Measurements from ENCODE around the gene ST6GALNAC2. TPM values are rescaled to one million over a fixed set of nuclear protein-coding genes. Genes with fewer than 3 reads are reported as not detected.

ST6GALNAC2 gene
- total and polyA plus RNA-seq, 2 experiments from 2014 or later: 0.31 TPM; not detected in 1

DNA sequence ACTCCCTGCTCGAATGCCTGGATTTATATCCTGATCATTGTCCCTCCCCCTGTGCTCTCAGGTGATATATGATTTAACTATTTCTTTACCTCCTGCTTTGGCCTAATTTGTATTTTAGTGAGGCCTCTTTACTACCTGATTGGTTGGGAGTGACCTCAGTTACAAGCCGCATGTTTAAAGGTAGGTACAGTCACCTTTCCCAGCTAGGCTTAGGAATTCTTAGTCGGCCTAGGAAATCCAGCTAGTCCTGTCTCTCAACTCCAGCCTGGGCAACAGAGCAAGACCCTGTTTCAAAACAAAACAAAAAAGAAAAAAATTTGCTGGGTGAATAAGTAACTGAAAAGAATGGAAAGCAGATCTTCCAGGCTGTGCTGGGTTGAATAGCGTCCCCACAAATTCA lies 26.8 kb upstream of the ST6GALNAC2 start:
- Mint-ChIP-seq H3K9me3 (peaks cover 71% of the 10 kb centered on the region), H3K4me1 (no peaks in the 10 kb centered on the region), H3K36me3 (ENCODE audit: low read depth) (peaks cover 30% of the 10 kb centered on the region), H3K27ac (no peak overlapping the region), H3K27me3 (ENCODE audit: insufficient read depth, low read depth, poor library complexity) (peaks cover 2% of the 10 kb centered on the region), H3K4me3 (no peak overlapping the region)
- no peak for DNase-seq (ENCODE audit: low spot score)
- Histone ChIP-seq H3F3A (replicated peaks; ENCODE audit: low read depth) (no peaks in the 10 kb centered on the region), H3K36me3 (ENCODE audit: insufficient read depth) (no peaks in the 10 kb centered on the region), H3K4me1 (ENCODE audit: insufficient read depth) (no peaks in the 10 kb centered on the region), H3K27me3 (ENCODE audit: insufficient read depth) (no peaks in the 10 kb centered on the region), H3K79me2 (replicated peaks; ENCODE audit: insufficient read depth) (no peaks in the 10 kb centered on the region), H3K4me3 (no peak overlapping the region), H3K4me2 (no peak overlapping the region), H2AFZ (no peak overlapping the region; the same call in 1 of the 2 replicates), H3K9me2 (ENCODE audit: insufficient read depth) (no peaks in the 10 kb centered on the region), H4K20me1 (replicated peaks; ENCODE audit: insufficient read depth) (no peaks in the 10 kb centered on the region), H3K27ac (ENCODE audit: low read depth) (no peak overlapping the region)
- no peak for ATAC-seq
- TF ChIP-seq, protein P1, sequence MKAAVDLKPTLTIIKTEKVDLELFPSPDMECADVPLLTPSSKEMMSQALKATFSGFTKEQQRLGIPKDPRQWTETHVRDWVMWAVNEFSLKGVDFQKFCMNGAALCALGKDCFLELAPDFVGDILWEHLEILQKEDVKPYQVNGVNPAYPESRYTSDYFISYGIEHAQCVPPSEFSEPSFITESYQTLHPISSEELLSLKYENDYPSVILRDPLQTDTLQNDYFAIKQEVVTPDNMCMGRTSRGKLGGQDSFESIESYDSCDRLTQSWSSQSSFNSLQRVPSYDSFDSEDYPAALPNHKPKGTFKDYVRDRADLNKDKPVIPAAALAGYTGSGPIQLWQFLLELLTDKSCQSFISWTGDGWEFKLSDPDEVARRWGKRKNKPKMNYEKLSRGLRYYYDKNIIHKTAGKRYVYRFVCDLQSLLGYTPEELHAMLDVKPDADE (IDR thresholded peaks at IDR 0.05): no peak
- TF ChIP-seq POLR2AphosphoS5 (IDR thresholded peaks at IDR 0.05; ENCODE audit: low read depth) (no peak), CREB1 (CRISPR knock-in tag; IDR thresholded peaks at IDR 0.05; ENCODE audit: low read depth) (no peak), ZNF114 (CRISPR knock-in tag; IDR thresholded peaks at IDR 0.05) (no peak), STAT1 (IDR thresholded peaks at IDR 0.05; ENCODE audit: unreplicated experiment) (no peak), EZH2 (IDR thresholded peaks at IDR 0.05; ENCODE audit: low read depth, unreplicated experiment) (no peak), EZH2phosphoT487 (IDR thresholded peaks at IDR 0.05; ENCODE audit: unreplicated experiment) (no peak)
- TF ChIP-seq, protein P2, sequence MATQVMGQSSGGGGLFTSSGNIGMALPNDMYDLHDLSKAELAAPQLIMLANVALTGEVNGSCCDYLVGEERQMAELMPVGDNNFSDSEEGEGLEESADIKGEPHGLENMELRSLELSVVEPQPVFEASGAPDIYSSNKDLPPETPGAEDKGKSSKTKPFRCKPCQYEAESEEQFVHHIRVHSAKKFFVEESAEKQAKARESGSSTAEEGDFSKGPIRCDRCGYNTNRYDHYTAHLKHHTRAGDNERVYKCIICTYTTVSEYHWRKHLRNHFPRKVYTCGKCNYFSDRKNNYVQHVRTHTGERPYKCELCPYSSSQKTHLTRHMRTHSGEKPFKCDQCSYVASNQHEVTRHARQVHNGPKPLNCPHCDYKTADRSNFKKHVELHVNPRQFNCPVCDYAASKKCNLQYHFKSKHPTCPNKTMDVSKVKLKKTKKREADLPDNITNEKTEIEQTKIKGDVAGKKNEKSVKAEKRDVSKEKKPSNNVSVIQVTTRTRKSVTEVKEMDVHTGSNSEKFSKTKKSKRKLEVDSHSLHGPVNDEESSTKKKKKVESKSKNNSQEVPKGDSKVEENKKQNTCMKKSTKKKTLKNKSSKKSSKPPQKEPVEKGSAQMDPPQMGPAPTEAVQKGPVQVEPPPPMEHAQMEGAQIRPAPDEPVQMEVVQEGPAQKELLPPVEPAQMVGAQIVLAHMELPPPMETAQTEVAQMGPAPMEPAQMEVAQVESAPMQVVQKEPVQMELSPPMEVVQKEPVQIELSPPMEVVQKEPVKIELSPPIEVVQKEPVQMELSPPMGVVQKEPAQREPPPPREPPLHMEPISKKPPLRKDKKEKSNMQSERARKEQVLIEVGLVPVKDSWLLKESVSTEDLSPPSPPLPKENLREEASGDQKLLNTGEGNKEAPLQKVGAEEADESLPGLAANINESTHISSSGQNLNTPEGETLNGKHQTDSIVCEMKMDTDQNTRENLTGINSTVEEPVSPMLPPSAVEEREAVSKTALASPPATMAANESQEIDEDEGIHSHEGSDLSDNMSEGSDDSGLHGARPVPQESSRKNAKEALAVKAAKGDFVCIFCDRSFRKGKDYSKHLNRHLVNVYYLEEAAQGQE (IDR thresholded peaks at IDR 0.05; ENCODE audit: unreplicated experiment): no peak
- TF ChIP-seq, protein P3, sequence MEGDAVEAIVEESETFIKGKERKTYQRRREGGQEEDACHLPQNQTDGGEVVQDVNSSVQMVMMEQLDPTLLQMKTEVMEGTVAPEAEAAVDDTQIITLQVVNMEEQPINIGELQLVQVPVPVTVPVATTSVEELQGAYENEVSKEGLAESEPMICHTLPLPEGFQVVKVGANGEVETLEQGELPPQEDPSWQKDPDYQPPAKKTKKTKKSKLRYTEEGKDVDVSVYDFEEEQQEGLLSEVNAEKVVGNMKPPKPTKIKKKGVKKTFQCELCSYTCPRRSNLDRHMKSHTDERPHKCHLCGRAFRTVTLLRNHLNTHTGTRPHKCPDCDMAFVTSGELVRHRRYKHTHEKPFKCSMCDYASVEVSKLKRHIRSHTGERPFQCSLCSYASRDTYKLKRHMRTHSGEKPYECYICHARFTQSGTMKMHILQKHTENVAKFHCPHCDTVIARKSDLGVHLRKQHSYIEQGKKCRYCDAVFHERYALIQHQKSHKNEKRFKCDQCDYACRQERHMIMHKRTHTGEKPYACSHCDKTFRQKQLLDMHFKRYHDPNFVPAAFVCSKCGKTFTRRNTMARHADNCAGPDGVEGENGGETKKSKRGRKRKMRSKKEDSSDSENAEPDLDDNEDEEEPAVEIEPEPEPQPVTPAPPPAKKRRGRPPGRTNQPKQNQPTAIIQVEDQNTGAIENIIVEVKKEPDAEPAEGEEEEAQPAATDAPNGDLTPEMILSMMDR (conservative IDR thresholded peaks at IDR 0.05; ENCODE audit: low read depth in 2 of 2): no peak

DNA sequence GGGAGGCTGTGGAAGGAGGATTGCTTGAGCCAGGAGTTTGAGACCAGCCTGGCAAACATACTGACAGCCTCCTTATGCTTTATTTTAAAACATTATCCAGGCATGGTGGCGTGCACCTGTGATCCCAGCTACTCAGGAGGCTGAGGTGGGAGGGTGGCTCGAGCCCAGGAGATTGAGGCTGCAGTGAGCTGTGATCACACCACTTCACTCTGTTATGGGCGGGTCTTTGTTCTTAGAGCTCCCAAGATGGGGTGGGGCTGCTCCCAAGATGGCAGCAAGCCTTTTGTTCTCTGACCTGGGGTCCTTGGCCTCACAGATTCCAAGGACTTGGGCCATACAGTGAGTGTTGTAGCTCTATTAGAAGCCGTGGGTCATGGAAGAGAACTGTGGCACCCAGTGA lies 26.1 kb upstream of the ST6GALNAC2 start:
- Histone ChIP-seq H3F3A (replicated peaks; ENCODE audit: low read depth) (no peaks in the 10 kb centered on the region), H3K4me2 (no peak overlapping the region), H3K79me2 (replicated peaks; ENCODE audit: insufficient read depth) (no peaks in the 10 kb centered on the region), H3K27me3 (ENCODE audit: insufficient read depth) (no peaks in the 10 kb centered on the region), H3K36me3 (ENCODE audit: insufficient read depth) (no peaks in the 10 kb centered on the region), H2AFZ (no peak overlapping the region), H3K9me2 (ENCODE audit: insufficient read depth) (no peaks in the 10 kb centered on the region), H4K20me1 (replicated peaks; ENCODE audit: insufficient read depth) (no peaks in the 10 kb centered on the region), H3K27ac (ENCODE audit: low read depth) (no peak overlapping the region), H3K4me3 (no peak overlapping the region), H3K4me1 (ENCODE audit: insufficient read depth) (no peaks in the 10 kb centered on the region)
- no peak overlapping the region for H3K4me3 Mint-ChIP-seq
- no peaks in the 10 kb centered on the region for H3K4me1 Mint-ChIP-seq
- DNase-seq (ENCODE audit: low spot score) (no peak), ATAC-seq (no peak)
- H3K36me3 Mint-ChIP-seq (ENCODE audit: low read depth): peaks cover 30% of the 10 kb centered on the region
- H3K27ac Mint-ChIP-seq: no peak overlapping the region
- H3K9me3 Mint-ChIP-seq: peaks cover 68% of the 10 kb centered on the region
- peaks cover 2% of the 10 kb centered on the region for H3K27me3 Mint-ChIP-seq (ENCODE audit: insufficient read depth, low read depth, poor library complexity)
- TF ChIP-seq STAT1 (IDR thresholded peaks at IDR 0.05; ENCODE audit: unreplicated experiment): no peak
- TF ChIP-seq JUNB (IDR thresholded peaks at IDR 0.05; ENCODE audit: unreplicated experiment): no peak
- TF ChIP-seq, protein P1 (IDR thresholded peaks at IDR 0.05): no peak

All from GM23338 (cell line).